Body of pancreas (tissue), 4 donors: ENCODE data around the gene PTPRN2.

Experiments
- POLR2A ChIP-seq, 3 donors: fragments of 450-650 bp; IDR thresholded peaks; one replicate each; pipeline ENCODE4 v1.6.1; 2016; ENCODE audit warnings: antibody characterized with exemption in 3 of 3, mild to moderate bottlenecking in 2 of 3
- TF ChIP-seq, protein P1 (sequence below), 7 experiments: fragments of 450-650 bp in 4 of 7; fragments of 200-600 bp in 3 of 7; sonication (generic) in 3 of 7; IDR thresholded peaks; one replicate each; pipeline ENCODE4 v1.5.1; 2016 to 2019; ENCODE audit warnings: antibody characterized with exemption in 7 of 7

DNA sequence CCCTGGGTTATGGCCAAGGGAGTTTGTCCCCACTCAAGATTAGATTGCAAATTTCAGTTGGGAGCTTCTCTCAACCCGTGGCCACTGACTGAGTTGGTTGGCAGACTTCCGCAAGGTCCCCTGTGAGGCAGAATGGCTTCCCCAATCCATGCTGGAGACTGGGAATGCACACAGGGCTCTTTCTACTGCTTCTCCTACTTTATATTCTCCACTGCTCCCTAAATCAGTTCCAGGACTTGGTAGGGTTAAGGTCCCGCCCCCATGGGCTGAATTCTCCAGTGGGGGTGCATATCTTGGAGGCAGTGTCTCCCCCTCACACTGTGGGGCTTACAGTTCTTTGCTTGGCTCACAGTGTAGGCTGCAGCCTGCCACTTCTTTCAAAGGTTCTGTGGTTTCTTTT is 404.2 kb downstream of the PTPRN2 start:
- TF ChIP-seq, protein P1, sequence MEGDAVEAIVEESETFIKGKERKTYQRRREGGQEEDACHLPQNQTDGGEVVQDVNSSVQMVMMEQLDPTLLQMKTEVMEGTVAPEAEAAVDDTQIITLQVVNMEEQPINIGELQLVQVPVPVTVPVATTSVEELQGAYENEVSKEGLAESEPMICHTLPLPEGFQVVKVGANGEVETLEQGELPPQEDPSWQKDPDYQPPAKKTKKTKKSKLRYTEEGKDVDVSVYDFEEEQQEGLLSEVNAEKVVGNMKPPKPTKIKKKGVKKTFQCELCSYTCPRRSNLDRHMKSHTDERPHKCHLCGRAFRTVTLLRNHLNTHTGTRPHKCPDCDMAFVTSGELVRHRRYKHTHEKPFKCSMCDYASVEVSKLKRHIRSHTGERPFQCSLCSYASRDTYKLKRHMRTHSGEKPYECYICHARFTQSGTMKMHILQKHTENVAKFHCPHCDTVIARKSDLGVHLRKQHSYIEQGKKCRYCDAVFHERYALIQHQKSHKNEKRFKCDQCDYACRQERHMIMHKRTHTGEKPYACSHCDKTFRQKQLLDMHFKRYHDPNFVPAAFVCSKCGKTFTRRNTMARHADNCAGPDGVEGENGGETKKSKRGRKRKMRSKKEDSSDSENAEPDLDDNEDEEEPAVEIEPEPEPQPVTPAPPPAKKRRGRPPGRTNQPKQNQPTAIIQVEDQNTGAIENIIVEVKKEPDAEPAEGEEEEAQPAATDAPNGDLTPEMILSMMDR (IDR thresholded peaks at IDR 0.05) = no peak
- no peak for TF ChIP-seq POLR2A (IDR thresholded peaks at IDR 0.05)
